HG02678 (cell line): ENCODE data around the gene A3GALT2.
"Not testable (repeated sequence)": the region's sequence is repeated elsewhere in the genome, so short reads cannot be mapped to it uniquely, and the experiment has no call there.

ENCODE experiments used
- ATAC-seq: cut with Tn5 transposase; IDR thresholded peaks from one replicate; pipeline ENCODE4 v1.9.1; 2021; ENCODE audit warnings: mild to moderate bottlenecking, moderate library complexity; ENCODE audit not compliant: unreplicated experiment

The A3GALT2 gene

GRCh38 chr1:33316601-33317000, 4.3 kb downstream of the A3GALT2 start:
- ATAC-seq: no peak

DNA sequence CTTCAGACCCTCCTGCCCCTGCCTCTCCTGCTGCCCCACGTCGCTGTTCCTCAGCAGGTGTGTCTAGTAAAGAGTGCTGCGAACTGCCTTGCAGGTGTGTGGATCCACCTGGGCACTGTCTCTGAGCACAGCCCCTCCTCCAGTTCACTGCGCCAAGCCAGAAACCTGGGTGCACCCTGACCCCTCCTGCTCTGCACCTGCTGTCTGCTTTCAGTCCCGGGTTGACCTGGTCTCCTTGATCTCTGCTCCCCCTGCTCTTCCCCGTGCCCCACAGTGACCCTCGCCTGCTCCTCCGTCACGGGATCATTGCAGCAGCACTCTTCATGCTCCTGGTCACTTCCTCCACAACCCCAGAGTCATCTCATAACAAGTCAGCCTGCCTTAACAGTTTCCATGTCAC, 6.5 kb downstream of the A3GALT2 start:
- ATAC-seq: no peak

- no peak for ATAC-seq
These were observed 8.5 kb downstream of the A3GALT2 start for GRCh38 chr1:33312413-33312749.

GRCh38 chr1:33311706-33312412, 9.0 kb downstream of the A3GALT2 start:
- ATAC-seq: no peak

- no peak for ATAC-seq
These were observed 10.2 kb downstream of the A3GALT2 start for GRCh38 chr1:33310702-33311101.

GRCh38 chr1:33309351-33309750, 11.5 kb downstream of the A3GALT2 start:
- ATAC-seq: not testable (repeated sequence)

DNA sequence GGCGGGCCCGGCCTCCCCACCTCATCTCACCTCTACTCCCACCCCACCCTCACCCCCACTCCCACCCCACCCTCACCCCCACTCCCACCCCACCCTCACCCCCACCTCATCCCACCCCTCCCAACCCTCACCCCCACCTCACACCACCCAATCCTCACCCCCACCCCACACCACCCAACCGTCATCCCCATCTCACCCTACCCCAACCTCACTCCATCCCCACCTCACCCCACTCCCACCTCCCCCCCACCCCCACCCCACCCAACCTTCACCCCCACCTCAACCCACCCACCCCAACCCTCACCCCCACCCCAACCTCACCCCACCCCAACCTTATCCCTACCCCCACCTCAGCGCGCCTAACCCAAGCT, 13.4 kb downstream of the A3GALT2 start:
- no peak for ATAC-seq

DNA sequence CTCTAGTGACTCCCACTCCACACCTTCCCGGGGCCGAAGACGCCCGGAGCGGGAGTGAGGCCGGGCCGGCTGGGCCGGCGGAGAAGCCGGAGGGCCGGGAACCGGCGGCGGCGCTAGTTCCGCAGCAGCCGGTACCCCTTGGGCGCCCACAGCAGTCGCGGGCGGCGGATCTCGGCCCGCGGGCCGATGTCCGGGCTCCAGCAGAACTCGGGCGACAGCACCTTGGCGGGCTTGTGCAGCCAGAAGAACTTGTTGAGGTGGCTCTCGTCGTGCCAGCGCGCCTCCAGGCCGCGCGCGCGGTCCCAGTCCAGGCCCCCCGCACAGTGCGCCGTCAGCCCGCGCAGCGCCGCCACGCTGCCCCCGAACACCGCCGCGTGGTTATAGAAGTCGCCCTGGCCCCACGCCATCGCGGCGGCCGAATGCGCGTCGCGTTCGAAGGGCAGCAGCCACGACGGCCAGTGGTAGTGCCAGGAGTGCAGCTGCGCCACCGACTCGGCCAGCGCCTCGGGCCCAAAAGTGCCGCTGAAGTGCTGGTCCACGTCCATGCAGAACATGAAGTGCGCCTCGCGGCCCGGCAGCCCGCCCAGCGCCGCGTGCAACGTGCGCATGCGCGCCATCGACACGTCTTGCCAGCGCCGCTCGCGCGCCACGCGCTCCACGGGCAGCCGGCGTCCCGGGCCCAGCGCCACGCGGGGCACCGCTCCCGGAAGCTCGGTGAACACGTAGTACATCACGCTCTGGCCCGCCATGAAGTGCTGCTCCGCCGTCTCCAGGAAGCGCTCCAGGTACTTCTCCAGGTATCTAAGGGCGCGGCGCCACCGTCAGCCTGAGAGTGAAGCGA, 14.0 kb downstream of the A3GALT2 start:
- no peak for ATAC-seq

DNA sequence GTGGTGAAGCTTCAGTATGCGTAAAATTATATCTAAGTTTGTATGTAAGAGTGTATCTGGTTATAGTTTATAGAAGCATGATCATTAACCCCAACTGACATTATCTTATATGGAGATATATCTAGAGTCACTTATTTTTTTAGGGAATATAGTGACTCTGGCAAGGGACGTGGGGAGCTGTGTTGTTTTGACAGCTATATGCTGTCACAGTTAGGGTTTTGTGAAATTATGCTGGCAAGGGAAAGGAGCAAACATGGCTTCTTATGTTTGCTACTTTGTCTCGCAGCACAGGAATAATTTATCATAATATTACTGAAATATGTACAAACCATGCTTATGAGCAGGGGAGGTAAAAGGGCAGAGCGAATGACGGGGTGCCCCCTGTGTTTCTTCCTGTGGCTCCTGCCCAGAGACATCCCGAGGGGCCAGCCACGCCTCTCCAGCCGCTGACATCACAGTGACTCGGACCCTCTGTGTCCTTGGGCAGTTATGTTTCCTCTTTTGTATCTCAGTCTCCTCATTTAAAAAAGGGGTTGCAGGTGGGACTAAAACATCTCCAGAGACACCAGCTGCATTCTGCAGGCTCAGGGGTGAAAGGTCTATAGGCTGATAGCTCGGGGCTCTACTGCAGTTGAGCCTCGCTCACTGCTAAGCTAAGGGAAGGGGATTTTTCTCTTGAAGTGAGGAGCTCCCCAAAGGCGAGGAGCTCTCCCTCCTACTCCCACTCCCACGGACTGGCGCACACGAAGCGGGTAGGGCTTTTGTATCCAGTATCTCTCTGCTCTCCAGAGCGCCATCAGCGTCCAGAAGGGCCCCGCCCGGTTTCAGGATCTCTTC, 14.9 kb downstream of the A3GALT2 start:
- ATAC-seq: no peak

GRCh38 chr1:33305016-33305415, 15.9 kb downstream of the A3GALT2 start:
- no peak for ATAC-seq

- no peak for ATAC-seq
These were observed 18.6 kb downstream of the A3GALT2 start for GRCh38 chr1:33302325-33302724.

DNA sequence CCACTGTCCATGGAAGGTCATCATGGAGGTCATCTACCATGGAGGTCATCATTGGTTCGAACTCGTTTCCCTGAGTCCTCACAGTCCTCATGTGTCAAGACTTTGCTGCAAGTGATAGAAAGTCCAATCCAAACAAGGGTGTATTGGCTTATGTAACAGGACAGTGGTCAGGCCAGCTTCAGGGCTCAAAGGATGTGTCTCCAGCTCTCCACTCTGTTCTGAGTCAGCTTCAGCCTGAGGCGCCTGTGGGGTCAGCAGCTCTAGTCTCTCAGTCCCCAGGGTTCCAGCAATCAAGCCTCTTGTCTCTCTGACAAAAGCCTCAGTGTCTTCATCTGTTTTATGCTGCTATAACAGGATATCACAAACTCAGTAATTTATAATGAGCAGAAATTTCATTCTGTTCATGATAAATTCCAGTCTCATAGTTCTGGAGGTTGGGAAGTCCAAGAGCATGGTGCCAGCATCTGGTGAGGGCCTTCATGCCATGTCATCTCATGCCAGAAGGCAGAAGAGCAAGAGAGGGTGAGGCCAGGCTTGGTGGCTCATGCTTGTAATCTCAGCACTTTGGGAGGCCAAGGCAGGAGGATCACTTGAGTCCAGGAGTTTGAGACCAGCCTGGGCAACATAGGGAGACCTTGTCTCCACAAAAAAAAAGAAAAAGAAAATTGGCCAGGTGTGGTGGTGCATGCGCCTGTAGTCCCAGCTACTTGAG, 19.5 kb downstream of the A3GALT2 start:
- ATAC-seq: no peak

- no peak for ATAC-seq
These were observed 20.2 kb downstream of the A3GALT2 start for GRCh38 chr1:33300673-33301072.

- ATAC-seq: no peak
These were observed 21.3 kb downstream of the A3GALT2 start for GRCh38 chr1:33299461-33300155.

DNA sequence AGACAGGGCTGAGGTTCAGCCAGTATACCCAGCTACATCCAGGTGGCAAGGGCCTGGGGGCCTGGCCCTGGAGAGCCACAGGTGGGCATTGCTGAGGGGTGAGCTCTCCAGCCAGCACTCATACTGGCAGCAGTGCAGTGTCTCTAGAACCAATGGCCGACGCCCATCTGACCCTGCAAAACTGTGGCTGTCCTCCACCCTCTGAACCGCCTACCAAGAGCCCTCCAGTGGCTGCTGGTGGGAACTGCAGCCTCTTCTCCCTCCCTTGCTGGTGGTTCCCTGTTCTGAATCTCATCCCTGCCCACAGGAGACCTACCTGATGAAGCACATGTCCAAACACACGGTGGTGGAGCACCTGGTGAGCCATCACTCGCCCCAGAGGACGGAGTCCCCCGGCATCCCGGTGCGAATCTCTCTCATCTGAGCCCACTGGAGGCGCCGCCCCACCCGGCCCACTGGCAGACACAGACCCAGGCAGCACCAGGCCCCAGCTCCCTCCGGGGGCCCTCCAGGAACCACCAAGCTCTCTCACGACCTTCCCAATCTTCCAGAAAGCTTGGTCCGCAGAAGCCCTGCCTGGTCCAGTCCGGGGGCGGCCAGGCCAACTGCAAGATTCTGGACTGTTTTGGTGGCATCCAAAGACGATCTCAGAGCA, 22.1 kb downstream of the A3GALT2 start:
- ATAC-seq: no peak

- ATAC-seq: no peak
These were observed 22.8 kb downstream of the A3GALT2 start for GRCh38 chr1:33297911-33298622.

- ATAC-seq: no peak
These were observed 24.1 kb downstream of the A3GALT2 start for GRCh38 chr1:33296824-33297223.

DNA sequence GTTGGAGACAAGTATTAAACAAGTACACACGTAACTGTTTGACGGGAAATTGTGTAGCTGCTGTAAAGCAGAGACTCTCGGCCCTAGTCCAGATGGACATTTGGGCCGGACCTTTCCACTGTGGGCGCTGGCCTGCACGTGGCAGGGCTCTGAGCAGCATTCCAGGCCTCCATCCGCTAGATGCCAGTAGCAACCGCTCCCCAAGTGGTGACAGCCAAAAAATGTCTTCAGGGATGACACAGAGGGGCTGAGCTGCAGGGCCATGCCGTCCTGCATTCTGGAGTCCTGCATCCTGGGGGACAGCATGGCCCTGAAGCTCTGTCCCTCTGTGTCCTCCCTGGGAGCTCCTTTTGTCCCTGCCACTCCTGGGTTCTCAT, 24.8 kb downstream of the A3GALT2 start:
- ATAC-seq: no peak

GRCh38 chr1:33295450-33296081, 25.3 kb downstream of the A3GALT2 start:
- ATAC-seq: peak; percentile 59
